Medulla oblongata (tissue), 1 donor: ENCODE measurements around the gene TALDO1.
"Not testable (repeated sequence)": the region's sequence is repeated elsewhere in the genome, so short reads cannot be mapped to it uniquely, and the experiment has no call there.

Experiments
- DNase-seq: peaks from one replicate; pipeline ENCODE4 v3.0.0-alpha.2; 2015; ENCODE audit errors: extremely low spot score

TALDO1 gene

DNA sequence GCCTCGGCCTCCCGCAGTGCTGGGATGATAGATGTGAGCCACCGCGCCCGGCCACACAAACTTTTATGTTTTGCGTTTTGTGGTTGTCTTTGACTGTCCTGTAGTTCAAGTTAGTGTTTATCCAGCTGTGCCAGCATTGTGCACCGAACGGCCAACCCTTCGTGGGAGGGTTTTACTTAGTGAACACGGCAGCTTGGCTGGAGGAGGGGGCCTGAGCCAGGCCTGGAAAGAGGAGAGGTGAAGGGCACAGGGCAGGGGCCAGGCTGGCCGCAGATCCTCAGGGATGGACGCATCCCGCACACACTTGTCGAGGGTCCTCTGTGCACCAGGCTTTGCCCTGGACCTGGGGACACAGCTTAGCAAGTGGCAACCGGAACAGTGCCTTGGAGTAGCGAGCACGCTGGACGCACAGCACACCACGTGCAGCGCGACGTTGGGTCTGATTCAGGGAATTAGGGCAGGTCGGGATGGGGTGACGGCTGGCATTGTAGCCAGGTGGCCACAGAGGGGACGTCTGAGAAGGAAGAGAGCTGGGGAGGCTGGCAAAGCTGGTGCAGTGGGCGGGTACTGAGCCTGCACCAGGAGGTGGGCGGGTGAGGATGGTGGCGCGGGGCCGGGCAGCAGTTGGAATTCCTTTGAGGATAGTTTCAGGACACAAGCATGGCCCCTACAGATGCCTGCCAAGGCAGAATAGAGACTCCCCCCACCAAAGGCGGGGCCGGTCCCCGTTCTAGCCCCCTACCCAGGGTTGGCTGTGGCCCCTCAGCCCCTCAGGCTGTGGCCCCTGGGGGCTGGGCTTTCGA lies 27.8 kb upstream of the TALDO1 start:
- DNase-seq, result no peak

GRCh38 chr11:720017-720641 lies 27.1 kb upstream of the TALDO1 start:
- no peak for DNase-seq

DNA sequence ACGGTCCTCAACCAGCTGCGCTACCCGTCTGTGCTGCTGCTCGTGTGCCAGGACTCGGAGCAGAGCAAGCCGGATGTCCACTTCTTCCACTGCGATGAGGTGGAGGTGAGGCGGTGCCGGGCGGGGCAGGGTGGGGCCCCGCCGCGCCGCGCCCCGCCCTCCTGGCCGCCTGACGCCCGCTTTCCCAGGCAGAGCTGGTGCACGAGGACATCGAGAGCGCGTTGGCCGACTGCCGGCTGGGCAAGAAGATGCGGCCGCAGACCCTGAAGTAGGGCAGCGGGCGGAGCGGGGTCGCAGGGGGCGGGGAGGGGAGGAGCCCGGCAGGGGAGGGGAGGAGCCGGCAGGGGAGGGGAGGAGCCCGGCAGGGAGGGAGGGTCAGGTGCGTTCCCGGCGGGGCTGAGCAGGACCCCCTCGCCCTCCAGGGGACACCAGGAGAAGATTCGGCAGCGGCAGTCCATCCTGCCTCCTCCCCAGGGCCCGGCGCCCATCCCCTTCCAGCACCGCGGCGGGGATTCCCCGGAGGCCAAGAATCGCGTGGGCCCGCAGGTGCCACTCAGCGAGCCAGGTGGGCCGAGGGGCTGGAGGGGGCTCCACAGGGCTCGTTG lies 26.5 kb upstream of the TALDO1 start:
- no peak for DNase-seq

GRCh38 chr11:721247-721740 lies 26.0 kb upstream of the TALDO1 start:
- no peak for DNase-seq

DNA sequence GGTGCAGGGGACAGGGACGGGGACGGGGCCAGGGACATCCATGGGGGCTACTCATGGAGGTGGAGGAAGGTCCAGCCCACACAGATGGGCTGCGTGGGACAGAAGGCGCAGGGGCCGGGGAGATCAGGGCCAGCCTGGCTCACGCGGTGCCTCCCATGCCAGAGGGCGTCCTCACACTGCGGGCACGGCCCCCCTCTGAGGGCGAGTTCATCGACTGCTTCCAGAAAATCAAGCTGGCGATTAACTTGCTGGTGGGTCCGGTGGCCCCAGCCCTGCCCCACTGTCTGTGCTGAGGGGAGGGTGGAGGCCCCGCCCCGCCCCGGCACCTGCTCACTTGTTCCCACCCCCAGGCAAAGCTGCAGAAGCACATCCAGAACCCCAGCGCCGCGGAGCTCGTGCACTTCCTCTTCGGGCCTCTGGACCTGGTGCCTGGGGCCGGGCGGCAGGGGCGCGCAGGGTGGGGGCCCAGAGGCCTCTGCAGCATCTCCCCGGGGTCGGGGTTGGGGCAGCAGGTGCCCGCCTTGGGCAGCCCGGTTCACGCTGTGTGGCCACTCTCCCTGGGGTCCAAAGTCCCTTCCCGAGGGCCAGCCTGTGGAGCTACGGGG lies 25.4 kb upstream of the TALDO1 start:
- DNase-seq, result no peak

- DNase-seq, result no peak
Observed at GRCh38 chr11:722346-722811, 24.9 kb upstream of the TALDO1 start.

- peak; percentile 68 for DNase-seq
Observed at GRCh38 chr11:723120-723883, 24.0 kb upstream of the TALDO1 start.

DNA sequence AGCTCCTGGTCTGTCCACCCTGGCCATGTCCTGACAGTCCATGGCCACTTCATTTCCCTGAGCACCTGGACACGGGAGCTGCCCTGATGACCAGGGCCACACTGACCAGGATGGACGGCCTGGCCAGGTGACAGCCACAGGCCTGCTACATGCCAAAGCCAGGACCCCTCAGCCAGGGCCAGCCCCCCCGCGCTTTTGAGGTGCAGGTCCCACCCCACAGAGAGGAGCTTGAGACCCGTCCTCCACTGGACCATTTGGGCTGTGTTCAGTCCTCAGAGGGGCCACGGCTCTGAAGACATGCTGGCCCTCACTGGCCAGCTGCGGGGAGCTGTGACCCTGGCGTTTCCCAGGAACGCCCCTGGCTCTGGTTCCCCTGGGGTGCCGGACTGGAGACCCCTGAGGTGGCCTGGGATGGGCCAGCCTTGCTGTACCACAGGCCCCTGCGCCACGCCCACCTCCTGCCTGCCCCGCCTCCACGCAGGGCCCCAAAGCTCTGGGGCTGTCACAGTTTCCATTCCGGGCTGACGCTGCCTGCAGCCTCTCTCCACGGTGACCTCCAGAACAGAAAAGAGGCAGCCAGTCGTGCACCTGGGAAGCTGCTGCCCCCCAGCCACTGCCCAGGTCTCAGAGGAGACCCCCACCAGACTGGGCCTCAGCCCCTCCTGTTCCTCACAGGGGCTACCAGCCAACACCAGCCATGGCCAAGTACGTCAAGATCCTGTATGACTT lies 23.1 kb upstream of the TALDO1 start:
- DNase-seq, result no peak

GRCh38 chr11:724778-725386 lies 22.4 kb upstream of the TALDO1 start:
- DNase-seq, result no peak

GRCh38 chr11:725624-726202 lies 21.6 kb upstream of the TALDO1 start:
- DNase-seq, result no peak

DNA sequence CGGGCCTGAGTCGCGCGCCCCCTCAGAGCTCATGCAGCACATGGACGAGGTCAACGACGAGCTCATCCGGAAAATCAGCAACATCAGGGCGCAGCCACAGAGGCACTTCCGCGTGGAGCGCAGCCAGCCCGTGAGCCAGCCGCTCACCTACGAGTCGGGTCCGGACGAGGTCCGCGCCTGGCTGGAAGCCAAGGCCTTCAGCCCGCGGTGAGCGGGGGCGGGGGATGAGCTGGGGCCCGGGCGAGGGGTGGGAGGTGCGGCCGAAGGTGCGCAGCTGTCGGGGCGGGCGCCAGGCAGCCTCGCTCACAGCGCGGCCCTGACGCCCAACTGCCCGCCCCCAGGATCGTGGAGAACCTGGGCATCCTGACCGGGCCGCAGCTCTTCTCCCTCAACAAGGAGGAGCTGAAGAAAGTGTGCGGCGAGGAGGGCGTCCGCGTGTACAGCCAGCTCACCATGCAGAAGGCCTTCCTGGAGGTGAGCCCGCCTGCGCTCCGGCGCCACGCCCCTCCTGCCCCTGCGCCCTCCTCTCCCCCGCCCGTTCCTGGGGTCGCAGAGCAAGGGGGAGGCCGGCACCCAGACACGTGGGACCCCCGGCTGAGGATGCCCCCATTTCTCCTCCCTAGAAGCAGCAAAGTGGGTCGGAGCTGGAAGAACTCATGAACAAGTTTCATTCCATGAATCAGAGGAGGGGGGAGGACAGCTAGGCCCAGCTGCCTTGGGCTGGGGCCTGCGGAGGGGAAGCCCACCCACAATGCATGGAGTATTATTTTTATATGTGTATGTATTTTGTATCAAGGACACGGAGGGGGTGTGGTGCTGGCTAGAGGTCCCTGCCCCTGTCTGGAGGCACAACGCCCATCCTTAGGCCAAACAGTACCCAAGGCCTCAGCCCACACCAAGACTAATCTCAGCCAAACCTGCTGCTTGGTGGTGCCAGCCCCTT lies 20.7 kb upstream of the TALDO1 start:
- no peak for DNase-seq

DNA sequence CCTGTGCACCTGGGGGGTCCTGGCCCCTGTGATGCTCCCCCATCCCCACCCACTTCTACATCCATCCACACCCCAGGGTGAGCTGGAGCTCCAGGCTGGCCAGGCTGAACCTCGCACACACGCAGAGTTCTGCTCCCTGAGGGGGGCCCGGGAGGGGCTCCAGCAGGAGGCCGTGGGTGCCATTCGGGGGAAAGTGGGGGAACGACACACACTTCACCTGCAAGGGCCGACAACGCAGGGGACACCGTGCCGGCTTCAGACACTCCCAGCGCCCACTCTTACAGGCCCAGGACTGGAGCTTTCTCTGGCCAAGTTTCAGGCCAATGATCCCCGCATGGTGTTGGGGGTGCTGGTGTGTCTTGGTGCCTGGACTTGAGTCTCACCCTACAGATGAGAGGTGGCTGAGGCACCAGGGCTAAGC lies 20.0 kb upstream of the TALDO1 start:
- no peak for DNase-seq

DNA sequence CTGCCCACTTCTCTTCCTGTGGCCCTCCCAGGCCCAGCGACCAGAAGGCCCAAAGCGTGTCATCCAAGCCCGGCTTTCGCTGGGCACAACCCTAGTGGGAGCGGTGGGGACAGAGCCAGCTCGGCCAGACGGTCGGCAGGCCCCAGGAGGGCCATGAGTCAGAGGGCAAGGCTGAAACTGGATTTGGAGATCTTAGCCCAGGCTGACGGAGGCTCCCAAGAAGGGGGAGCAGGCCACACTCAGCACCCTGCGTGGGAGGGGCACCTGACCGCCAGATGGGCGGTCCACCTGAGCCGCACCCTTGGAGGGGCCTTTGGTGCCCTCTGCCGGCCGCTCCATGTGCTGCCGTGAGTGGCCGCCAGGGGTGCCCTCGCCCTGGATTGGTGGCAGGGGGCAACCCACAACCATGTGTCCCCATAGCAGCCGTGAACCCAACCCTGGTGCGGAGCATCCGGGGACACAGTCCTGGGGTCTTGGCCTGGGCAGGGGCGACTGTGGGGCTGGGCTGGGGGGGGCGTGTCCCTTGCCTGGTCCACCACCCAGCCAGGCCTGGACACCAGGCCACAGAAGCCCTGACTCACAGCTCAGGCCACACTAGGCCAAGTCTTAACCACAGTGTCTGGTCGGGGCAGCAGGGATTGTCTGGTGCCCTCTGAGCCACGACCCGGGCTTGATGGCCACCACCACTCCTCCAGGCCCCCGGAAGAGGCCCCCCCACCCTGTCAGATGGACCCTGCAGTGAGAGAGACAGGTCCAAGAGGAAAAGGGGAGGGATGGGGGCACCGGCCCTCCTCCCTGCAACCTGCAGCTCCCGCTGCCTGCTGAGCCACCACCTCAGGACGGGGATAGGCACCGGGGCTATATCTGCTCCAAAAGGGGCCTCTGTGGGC lies 19.2 kb upstream of the TALDO1 start:
- DNase-seq, result peak; percentile 86

DNA sequence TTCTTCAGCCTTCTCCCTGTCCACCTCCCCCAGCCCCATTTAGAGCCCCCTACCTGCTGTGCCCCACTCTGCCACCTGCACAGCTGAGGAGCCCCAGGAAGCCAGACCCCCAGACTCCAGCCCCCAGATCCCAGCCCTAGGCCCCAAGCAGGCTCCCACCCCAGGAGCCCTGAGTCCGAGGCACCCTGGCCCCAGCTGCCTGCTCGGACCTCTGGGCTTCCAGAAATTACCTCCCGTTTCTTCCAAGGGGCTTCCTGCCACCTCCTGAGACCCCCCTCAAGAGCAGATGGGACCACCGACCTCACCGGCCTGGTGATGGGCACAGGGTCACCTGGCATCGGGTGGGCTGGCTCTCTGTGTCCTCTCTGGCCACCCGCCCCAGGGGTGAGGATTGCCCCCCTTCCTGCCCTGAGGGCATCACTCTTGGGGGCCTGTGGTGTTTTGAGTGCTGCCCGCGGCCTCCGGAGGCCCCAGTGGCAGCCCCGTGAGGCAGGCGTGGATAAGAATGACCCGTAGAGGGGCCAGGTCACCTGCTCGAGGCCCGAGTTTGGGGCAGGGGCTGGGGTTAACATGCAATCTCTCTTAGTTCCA lies 18.3 kb upstream of the TALDO1 start:
- no peak for DNase-seq

DNA sequence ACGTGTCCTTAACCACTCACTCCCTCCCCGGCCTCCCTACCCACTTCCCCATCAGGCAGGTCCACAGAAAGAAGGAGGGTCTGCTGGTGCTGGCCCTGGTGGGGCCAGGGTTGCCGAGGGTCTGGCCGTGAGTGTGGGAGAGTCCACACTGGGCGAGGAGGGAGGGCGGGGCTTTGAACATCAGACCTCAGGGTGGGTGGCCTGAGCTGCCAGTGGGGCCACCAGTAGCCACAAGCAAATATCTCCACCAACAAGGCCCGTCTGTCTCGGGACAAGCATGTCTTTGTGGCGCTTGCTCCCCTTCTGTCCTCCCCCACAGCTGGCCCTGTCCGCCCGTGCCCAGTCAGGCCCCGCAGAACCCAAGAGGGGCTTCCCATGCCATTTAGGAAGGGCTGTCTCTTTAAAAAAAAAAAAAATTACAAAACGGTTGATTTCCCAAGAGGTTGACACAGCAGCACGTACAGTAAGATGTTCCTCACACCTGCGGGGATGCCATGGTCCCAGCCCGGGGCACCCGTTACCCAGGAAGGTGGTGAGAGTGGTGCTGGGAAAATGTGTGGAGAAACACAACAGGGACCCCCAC lies 17.7 kb upstream of the TALDO1 start:
- DNase-seq, result peak; percentile 93

DNA sequence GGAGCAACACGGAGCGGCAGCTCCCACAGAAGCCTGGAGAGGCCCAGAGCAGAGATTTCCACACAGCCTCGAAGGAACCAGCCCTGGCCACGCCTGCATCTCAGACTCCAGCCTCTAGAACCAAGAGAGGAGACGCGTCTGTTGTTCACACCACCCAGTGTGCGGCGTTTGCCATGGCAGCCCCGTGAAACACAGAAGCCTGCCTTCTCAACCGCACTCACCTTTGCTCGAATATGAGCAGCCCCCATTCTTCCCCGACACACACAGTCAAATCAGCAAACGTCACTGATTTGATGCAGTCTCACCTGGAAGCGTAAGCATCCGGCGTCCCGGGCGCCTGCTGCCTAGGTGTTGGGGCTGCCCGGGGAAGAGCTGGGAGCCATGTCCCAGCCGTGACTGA lies 14.2 kb upstream of the TALDO1 start:
- DNase-seq, result no peak

DNA sequence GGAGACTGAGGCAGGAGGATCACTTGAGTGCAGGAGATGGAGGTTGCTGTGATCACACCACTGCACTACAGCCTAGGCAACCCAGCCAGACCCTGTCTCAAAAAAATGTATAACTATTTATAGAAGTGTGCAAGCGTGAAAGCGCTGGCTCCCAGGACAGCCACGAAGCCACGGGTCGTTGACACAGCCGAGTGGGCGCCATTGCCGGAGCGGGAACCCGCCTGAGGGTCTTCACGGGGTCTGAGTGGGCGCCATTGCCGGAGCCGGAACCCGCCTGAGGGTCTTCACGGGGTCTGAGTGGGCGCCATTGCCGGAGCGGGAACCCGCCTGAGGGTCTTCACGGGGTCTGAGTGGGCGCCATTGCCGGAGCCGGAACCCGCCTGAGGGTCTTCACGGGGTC lies 12.7 kb upstream of the TALDO1 start:
- not testable (repeated sequence) for DNase-seq
